ENCODE results near the gene SLC35F3.

The SLC35F3 gene

DNA sequence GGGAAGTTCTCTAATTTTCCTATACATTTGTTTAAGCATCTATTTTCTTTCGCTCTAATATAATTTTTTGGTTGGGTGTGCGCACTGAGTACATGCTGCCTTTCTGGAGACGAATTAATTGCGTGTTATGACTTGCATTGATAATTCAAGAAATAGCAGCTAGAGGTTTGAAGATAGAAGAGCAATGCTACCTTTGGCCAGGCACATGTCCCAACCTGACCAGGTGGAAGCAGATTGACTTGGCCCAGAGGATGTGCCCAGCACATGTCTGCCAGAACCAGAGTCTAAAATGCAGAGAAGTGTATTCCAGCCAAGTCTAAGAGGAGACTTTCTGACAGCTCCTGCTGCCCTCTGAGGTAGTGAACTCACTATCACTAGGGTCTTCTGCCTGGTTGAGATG lies 114.3 kb downstream of the SLC35F3 start:
- no peak for DNase-seq (ENCODE audit: extremely low read depth, low read depth)
- TF ChIP-seq, protein P1, sequence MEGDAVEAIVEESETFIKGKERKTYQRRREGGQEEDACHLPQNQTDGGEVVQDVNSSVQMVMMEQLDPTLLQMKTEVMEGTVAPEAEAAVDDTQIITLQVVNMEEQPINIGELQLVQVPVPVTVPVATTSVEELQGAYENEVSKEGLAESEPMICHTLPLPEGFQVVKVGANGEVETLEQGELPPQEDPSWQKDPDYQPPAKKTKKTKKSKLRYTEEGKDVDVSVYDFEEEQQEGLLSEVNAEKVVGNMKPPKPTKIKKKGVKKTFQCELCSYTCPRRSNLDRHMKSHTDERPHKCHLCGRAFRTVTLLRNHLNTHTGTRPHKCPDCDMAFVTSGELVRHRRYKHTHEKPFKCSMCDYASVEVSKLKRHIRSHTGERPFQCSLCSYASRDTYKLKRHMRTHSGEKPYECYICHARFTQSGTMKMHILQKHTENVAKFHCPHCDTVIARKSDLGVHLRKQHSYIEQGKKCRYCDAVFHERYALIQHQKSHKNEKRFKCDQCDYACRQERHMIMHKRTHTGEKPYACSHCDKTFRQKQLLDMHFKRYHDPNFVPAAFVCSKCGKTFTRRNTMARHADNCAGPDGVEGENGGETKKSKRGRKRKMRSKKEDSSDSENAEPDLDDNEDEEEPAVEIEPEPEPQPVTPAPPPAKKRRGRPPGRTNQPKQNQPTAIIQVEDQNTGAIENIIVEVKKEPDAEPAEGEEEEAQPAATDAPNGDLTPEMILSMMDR (IDR thresholded peaks at IDR 0.05; ENCODE audit: low read depth, low read length) = no peak

DNA sequence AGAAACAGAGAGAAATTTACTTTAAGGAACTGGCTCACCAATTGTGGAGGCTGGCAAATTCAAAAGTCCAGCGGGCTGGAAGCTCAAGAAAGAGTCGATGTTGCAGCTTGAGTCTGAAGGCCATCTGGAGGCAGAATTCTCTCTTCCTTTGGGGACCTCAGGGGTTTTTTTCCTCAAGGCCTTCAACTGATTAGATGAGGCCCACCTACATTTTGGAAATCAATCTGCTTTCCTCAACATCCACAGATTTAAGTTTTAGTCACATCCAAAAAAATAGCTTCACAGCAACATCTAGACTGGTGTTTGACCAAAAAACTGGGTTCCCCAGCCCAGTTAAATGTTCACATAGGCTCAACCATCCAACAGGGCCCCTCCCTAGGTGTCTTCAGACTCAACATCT lies 114.9 kb downstream of the SLC35F3 start:
- TF ChIP-seq, protein P1 (IDR thresholded peaks at IDR 0.05; ENCODE audit: low read depth, low read length) = no peak

DNA sequence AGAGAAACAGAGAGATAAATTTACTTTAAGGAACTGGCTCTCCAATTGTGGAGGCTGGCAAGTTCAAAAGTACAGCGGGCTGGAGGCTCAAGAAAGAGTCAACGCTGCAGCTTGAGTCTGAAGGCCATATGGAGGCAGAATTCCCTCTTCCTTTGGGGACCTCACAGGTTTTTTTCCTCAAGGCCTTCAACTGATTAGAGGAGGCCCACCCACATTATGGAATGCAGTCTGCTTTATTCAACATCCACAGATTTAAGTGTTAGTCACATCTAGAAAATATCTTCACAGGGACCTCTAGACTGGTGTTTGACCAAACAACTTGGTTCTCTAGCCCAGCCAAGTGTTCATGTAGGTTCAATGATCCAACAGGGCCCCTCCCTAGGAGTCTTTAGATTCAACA lies 117.8 kb downstream of the SLC35F3 start:
- no peak for DNase-seq (ENCODE audit: extremely low read depth, low read depth)
- TF ChIP-seq, protein P1 (IDR thresholded peaks at IDR 0.05; ENCODE audit: low read depth, low read length) = no peak

More for the DNA sequence above, 114.9 kb downstream of the SLC35F3 start:
- no peak for DNase-seq (ENCODE audit: extremely low read depth, low read depth)

DNA sequence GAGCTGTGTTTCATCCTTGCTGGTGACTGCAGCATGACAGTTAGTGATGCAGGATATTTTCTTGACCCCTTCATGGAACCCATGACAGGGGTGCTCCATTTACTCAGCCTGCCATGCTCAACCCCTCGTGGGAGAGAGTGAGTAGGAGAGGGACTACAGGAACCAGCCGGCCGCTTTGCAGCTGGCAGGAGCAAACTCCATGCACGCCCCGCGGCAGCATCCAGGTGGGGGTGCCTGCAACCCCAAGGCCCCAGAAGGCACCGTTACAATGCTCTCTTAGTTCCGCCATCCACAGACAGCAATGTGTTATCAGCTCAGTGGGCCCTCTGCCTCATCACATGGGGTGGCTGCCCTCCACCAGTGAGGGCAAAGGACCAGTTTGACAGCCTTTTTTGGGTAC lies 135.1 kb downstream of the SLC35F3 start:
- TF ChIP-seq, protein P1 (IDR thresholded peaks at IDR 0.05; ENCODE audit: low read depth, low read length) = no peak
- no peak for DNase-seq (ENCODE audit: extremely low read depth, low read depth)

GRCh38 chr1:234040446-234041317 lies 136.2 kb downstream of the SLC35F3 start:
- TF ChIP-seq, protein P1 (IDR thresholded peaks at IDR 0.05; ENCODE audit: low read depth, low read length) = no peak
- DNase-seq (ENCODE audit: extremely low read depth, low read depth) = no peak

- no peak for DNase-seq (ENCODE audit: extremely low read depth, low read depth)
Measured at GRCh38 chr1:234044079-234044478, 139.6 kb downstream of the SLC35F3 start.

DNA sequence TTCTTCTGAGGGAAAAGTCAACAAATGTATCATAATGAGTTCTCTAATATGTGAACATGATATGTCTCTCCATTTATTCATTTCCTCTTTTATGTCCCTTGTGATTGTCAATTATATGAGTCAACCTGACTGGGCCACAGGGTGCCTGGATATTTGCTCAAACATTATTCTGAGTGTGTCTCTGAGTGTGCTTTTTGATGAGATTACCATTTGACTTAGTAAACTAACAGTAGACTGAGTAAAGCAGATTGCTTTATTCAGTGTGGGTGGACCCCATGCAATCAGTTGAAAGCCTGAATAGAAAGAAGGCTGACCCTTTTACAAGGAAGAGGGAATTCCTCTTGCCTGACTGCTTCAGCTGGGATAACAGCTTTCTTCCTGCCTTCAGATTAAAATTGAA lies 142.6 kb downstream of the SLC35F3 start:
- DNase-seq (ENCODE audit: extremely low read depth, low read depth) = no peak
- TF ChIP-seq, protein P1 (IDR thresholded peaks at IDR 0.05; ENCODE audit: low read depth, low read length) = no peak

More at GRCh38 chr1:234044079-234044478, 139.6 kb downstream of the SLC35F3 start:
- TF ChIP-seq, protein P1 (IDR thresholded peaks at IDR 0.05; ENCODE audit: low read depth, low read length) = no peak
